B cell (primary cell): Measurements from ENCODE around the gene ARHGAP26. TPM values are rescaled to one million over a fixed set of nuclear protein-coding genes. Genes with fewer than 3 reads are reported as not detected.

Source experiments
- ATAC-seq: fragments of 200-7000 bp; cut with Tn5 transposase; one replicate; pipeline ENCODE4 v1.10.0; 2021; ENCODE audit warnings: low read depth, mild to moderate bottlenecking, moderate number of reproducible peaks, moderate library complexity
- CTCF ChIA-PET: fragments of 350-600 bp; sonication (Branson Sonifier 250); formaldehyde crosslinking; loops from one replicate; lab custom pipeline; 2021; ENCODE audit warnings: antibody characterized with exemption, inconsistent platforms; lab: Charles Lee
- POLR2A ChIA-PET: fragments of 350-600 bp; sonication (Branson Sonifier 250); formaldehyde crosslinking; loops from one replicate; lab custom pipeline; 2021; ENCODE audit warnings: antibody characterized with exemption; lab: Charles Lee
- DNase-seq: peaks from one replicate; pipeline ENCODE4 v3.0.0; 2013
- H2AFZ ChIP-seq: 2 replicates; pipeline ENCODE4 v1.6.1; 2012; ENCODE audit warnings: mild to moderate bottlenecking, low read depth, low read length; ENCODE audit not compliant: insufficient read depth, poor library complexity, severe bottlenecking
- H3K27ac ChIP-seq, 2 donors: 1 replicate in 1 of 2; 2 replicates in 1 of 2; pipeline ENCODE4 v1.5.1; 2012 to 2013; ENCODE audit warnings: low read length in 2 of 2, mild to moderate bottlenecking in 2 of 2, moderate library complexity in 1 of 2
- H3K27me3 ChIP-seq, 4 experiments: fragments of 200-600 bp in 1 of 4; sonication (generic) in 1 of 4; replicated peaks in 1 of 4; 1 replicate in 2 of 4; 2 replicates in 2 of 4; pipeline versions ENCODE4 v1.6.1 to v1.7.0; 2013 to 2016; ENCODE audit warnings: low read length in 3 of 4, mild to moderate bottlenecking in 2 of 4, mixed read lengths in 1 of 4, moderate library complexity in 1 of 4; ENCODE audit not compliant: insufficient read depth in 4 of 4, control insufficient read depth in 3 of 4; ENCODE audit errors: control extremely low read depth in 1 of 4
- H3K36me3 ChIP-seq, 2 experiments: replicated peaks in 1 of 2; 1 replicate in 1 of 2; 2 replicates in 1 of 2; pipeline versions ENCODE4 v1.6.1 to v1.7.1; 2013; ENCODE audit warnings: low read length in 1 of 2; ENCODE audit not compliant: insufficient read depth in 2 of 2, control insufficient read depth in 1 of 2; ENCODE audit errors: control extremely low read depth in 1 of 2, extremely low read depth in 1 of 2
- H3K4me1 ChIP-seq, 2 donors: fragments of 200-600 bp in 1 of 2; sonication (generic) in 1 of 2; 1 replicate in 1 of 2; 2 replicates in 1 of 2; pipeline versions ENCODE4 v1.5.1 to v1.6.1; 2013 to 2017; ENCODE audit warnings: low read length in 2 of 2; ENCODE audit not compliant: control insufficient read depth in 2 of 2, insufficient read depth in 2 of 2
- H3K4me2 ChIP-seq: replicated peaks from 2 replicates; pipeline ENCODE3; 2012; ENCODE audit warnings: mild to moderate bottlenecking, low read depth, low read length; ENCODE audit not compliant: poor library complexity, severe bottlenecking
- H3K4me3 ChIP-seq, 5 experiments: fragments of 200-600 bp in 1 of 5; sonication (generic) in 1 of 5; 1 replicate in 3 of 5; 2 replicates in 2 of 5; pipeline versions ENCODE4 v1.5.1 to v1.7.0; 2011 to 2016; ENCODE audit warnings: low read length in 4 of 5, mild to moderate bottlenecking in 4 of 5, low read depth in 2 of 5, control low read depth in 1 of 5, moderate library complexity in 1 of 5; ENCODE audit not compliant: insufficient read depth in 1 of 5; ENCODE audit errors: control extremely low read depth in 1 of 5, extremely low read depth in 1 of 5
- H3K79me2 ChIP-seq: fragments of 200-600 bp; sonication (generic); one replicate; pipeline ENCODE4 v1.6.0; 2016; ENCODE audit warnings: low read length; ENCODE audit not compliant: control insufficient read depth, insufficient read depth
- H3K9ac ChIP-seq: fragments of 200-600 bp; sonication (generic); 2 replicates; pipeline ENCODE4 v1.6.1; 2017; ENCODE audit warnings: mild to moderate bottlenecking, low read length, moderate library complexity
- H3K9me3 ChIP-seq, 3 donors: one replicate each; pipeline versions ENCODE4 v1.6.1 to v1.7.1; 2013; ENCODE audit warnings: low read length in 2 of 3; ENCODE audit not compliant: control insufficient read depth in 2 of 3, insufficient read depth in 1 of 3; ENCODE audit errors: control extremely low read depth in 1 of 3
- H4K20me1 ChIP-seq: 2 replicates; pipeline ENCODE4 v1.6.0; 2012; ENCODE audit warnings: mild to moderate bottlenecking, low read length; ENCODE audit not compliant: insufficient read depth, control insufficient read depth, poor library complexity, severe bottlenecking
- H3K27ac Mint-ChIP-seq: one replicate; pipeline ENCODE4 v1.8.0; 2021; ENCODE audit warnings: mixed read lengths
- H3K27me3 Mint-ChIP-seq: one replicate; pipeline ENCODE4 v1.8.0; 2021; ENCODE audit warnings: mixed read lengths
- H3K4me1 Mint-ChIP-seq: one replicate; pipeline ENCODE4 v1.8.0; 2021; ENCODE audit warnings: mixed read lengths
- H3K4me3 Mint-ChIP-seq: one replicate; pipeline ENCODE4 v1.8.0; 2021; ENCODE audit warnings: mixed read lengths
- H3K9me3 Mint-ChIP-seq: one replicate; pipeline ENCODE4 v1.8.0; 2022; ENCODE audit warnings: mixed read lengths; ENCODE audit not compliant: insufficient read depth
- EZH2 ChIP-seq: IDR thresholded peaks from 2 replicates; pipeline ENCODE4 v1.6.1; 2012; ENCODE audit warnings: borderline replicate concordance, low read depth, mild to moderate bottlenecking, moderate library complexity, low read length; ENCODE audit not compliant: insufficient read depth, poor library complexity, severe bottlenecking
- WGBS: methylation state at CpG from one replicate; pipeline ENCODE4 v1.1.5; 2013; ENCODE audit warnings: missing lambda C conversion rate; ENCODE audit not compliant: insufficient coverage; 5-methylcytosine and 5-hydroxymethylcytosine counted together
- intact Hi-C: fragments of 100-400 bp; cut with micrococcal nuclease; formaldehyde crosslinking; loops from one replicate; pipeline ENCODE4 v1.10.0; 2022
- polyA plus RNA-seq: library from polyadenylated mRNA; depleted of rRNA; stranded (reverse); fragments of >200 nt; gene quantifications from 2 replicates; pipeline ENCODE4 v1.2.3, GENCODE V29; 2012
- total RNA-seq, 2 donors: library from RNA; stranded (reverse); fragments of 120-200 nt in 1 of 2; gene quantifications; 1 replicate in 1 of 2; 2 replicates in 1 of 2; pipeline versions ENCODE4 v1.2.3 to v1.2.4, GENCODE V29; 2013 to 2022
- TF ChIP-seq, protein P1 (sequence below): fragments of 200-600 bp; IDR thresholded peaks from one replicate; pipeline ENCODE4 v1.8.0; 2022; ENCODE audit warnings: antibody characterized with exemption, mild to moderate bottlenecking

The ARHGAP26 gene
- total and polyA plus RNA-seq, 2 donors (not counting 1 experiment from before 2014, with no cell fraction given), result 1.8 to 22.5 TPM

DNA sequence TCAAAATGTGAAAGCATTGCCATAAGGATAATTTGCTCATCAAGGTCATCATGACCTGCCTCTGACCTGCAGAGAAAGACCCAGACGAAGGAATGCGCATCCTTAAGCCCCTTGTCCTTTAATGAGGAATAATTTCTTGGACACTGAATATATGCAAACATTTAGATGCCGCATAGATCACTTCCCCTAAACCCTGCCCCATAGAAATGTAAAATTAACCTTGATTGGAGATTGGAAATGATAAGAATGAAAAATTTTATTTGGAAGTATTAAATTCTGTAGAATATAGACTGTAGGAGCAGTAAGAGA lies 233.1 kb downstream of the ARHGAP26 start:
- ChIA-PET POLR2A (interaction anchor here (0.6 to 1.3 kb wide), 2 partner anchors 400 to 401 kb away, joined by 3 to 5 read pairs; partner anchors contain the start of gene NR3C1), CTCF (interaction anchor here (0.7 to 5.1 kb wide), 31 partner anchors 9 to 1188 kb away, joined by 3 to 55 read pairs (median 4); partner anchors contain the start of gene NR3C1)
- Histone ChIP-seq H2AFZ (no peak overlapping the region), H3K4me2 (peak overlapping the region; percentile 59), H3K36me3 (no peaks in the 10 kb centered on the region), H3K9me3 (no peaks in the 10 kb centered on the region), H3K4me3 (no peak overlapping the region), H3K27ac (peak overlapping the region; percentile 81 to 94), H3K27me3 (no peaks in the 10 kb centered on the region), H3K79me2 (no peaks in the 10 kb centered on the region), H3K9ac (peak overlapping the region; percentile 34), H3K4me1 (peaks cover 54 to 59% of the 10 kb centered on the region in 2 donors), H4K20me1 (no peaks in the 10 kb centered on the region)
- peaks cover 2% of the 10 kb centered on the region for H3K9me3 Mint-ChIP-seq
- intact Hi-C loops, result loop anchor here (1.0 to 10.0 kb wide), 4 partner anchors 219 to 1189 kb away; no protein-coding TSS in a partner anchor
- WGBS, result no CpG with 5 or more reads among the region's 3 CpGs
- H3K4me3 Mint-ChIP-seq, result peak overlapping the region; percentile 54
- TF ChIP-seq, protein P1, sequence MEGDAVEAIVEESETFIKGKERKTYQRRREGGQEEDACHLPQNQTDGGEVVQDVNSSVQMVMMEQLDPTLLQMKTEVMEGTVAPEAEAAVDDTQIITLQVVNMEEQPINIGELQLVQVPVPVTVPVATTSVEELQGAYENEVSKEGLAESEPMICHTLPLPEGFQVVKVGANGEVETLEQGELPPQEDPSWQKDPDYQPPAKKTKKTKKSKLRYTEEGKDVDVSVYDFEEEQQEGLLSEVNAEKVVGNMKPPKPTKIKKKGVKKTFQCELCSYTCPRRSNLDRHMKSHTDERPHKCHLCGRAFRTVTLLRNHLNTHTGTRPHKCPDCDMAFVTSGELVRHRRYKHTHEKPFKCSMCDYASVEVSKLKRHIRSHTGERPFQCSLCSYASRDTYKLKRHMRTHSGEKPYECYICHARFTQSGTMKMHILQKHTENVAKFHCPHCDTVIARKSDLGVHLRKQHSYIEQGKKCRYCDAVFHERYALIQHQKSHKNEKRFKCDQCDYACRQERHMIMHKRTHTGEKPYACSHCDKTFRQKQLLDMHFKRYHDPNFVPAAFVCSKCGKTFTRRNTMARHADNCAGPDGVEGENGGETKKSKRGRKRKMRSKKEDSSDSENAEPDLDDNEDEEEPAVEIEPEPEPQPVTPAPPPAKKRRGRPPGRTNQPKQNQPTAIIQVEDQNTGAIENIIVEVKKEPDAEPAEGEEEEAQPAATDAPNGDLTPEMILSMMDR, result peak; percentile 18
- no peak for TF ChIP-seq EZH2
- peak overlapping the region; percentile 92 for H3K27ac Mint-ChIP-seq
- DNase-seq (no peak), ATAC-seq (no peak)
- H3K4me1 Mint-ChIP-seq, result peaks cover 86% of the 10 kb centered on the region
- no peaks in the 10 kb centered on the region for H3K27me3 Mint-ChIP-seq

DNA sequence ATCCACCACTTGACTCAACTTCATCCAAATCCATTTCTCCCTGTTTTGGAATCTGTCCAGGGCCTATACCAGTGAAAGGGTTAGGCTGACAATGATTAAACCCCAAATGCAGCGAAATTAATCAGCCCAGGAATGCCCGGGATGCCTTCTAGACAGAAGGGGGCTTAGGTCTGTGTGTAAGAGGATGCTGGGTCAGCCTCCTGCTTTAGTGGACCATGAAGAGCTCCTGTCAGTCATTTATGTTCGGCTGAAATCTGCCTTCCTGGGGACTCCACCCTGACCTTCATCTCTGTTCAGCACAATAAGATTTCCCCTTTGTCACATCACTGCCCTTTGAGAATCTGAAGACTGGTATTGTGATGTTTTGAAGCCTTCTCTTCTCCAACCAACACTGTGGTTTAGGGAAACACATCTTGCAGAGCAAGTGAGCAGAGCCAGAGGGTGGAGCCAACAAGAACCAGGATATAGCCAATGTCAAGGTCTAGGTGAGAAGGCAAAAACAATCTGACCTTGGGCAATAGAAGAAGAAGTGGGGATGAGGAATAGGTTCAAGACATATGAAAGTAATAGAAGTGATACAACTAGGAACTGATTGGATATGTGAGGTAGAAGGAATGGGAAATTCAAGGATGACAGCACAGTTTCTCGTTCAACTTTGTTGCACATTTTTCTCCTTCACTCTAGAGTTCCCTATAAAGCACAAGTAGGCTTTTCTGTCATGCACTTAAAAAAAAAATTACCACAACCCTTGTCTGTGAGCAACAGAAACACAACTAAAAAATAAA lies 234.4 kb downstream of the ARHGAP26 start:
- WGBS, result 83% methylated on average over 2 of the region's 4 CpGs
- H3K27me3 ChIP-seq, result no peaks in the 10 kb centered on the region
- peaks cover 54 to 58% of the 10 kb centered on the region in 2 donors for H3K4me1 ChIP-seq
- ATAC-seq (peak; percentile 43), DNase-seq (peak; percentile 63)
- Mint-ChIP-seq H3K9me3 (peaks cover 2% of the 10 kb centered on the region), H3K27ac (peak overlapping the region; percentile 88), H3K27me3 (no peaks in the 10 kb centered on the region), H3K4me1 (peaks cover 86% of the 10 kb centered on the region), H3K4me3 (peak overlapping the region; percentile 73)
- peak overlapping the region; percentile 26 to 94 for H3K27ac ChIP-seq
- H3K36me3 ChIP-seq, result no peaks in the 10 kb centered on the region
- H3K9me3 ChIP-seq, result no peaks in the 10 kb centered on the region
- CTCF ChIA-PET, result interaction anchor here (0.7 to 5.1 kb wide), 7 partner anchors 15 to 1182 kb away, joined by 3 to 55 read pairs (median 3); partner anchors contain the start of gene NR3C1
- H2AFZ ChIP-seq, result no peak overlapping the region
- no peaks in the 10 kb centered on the region for H3K79me2 ChIP-seq
- peak overlapping the region; percentile 15 for H3K9ac ChIP-seq
- H4K20me1 ChIP-seq, result no peaks in the 10 kb centered on the region
- TF ChIP-seq, protein P1, result no peak
- no peak for TF ChIP-seq EZH2
- H3K4me2 ChIP-seq, result peak overlapping the region; percentile 58
- POLR2A ChIA-PET, result no interaction called here
- peak overlapping the region in 1 of 5 experiments; percentile 14 for H3K4me3 ChIP-seq
- intact Hi-C loops, result loop anchor here (1.0 to 10.0 kb wide), 5 partner anchors 218 to 1188 kb away; partner anchors contain the start of gene NR3C1
